HT-29 (cell line): ENCODE data around the gene RNF148. TPM values are rescaled to one million over a fixed set of nuclear protein-coding genes. Genes with fewer than 3 reads are reported as not detected.

ENCODE experiments used
- small RNA-seq: library from RNA; depleted of rRNA; stranded (forward); fragments of <200 nt; gene quantifications from one replicate; pipeline ENCODE3, GENCODE V24; 2014
- total RNA-seq: library from RNA; depleted of rRNA; stranded (reverse); fragments of >200 nt; shearing (Covaris generic); gene quantifications from 2 replicates; pipeline ENCODE4 v1.2.3, GENCODE V29; 2014; rRNA removed

The RNF148 gene
- total RNA-seq, 1 experiment from 2014 or later = 0.10 TPM

Small RNA genes within 50 kb of the gene (small RNA-seq; reads per million reads assigned to genes)
- not detected for gene AC006463.1

Other genes with a start within 250 kb of the RNF148 start
- not detected in 2 replicates for gene RNF133, start 3.8 kb downstream of the RNF148 start, total RNA-seq
- 1.6 and 1.7 TPM in 2 replicates for gene CADPS2, start 183.5 kb upstream of the RNF148 start, total RNA-seq